Measurements from ENCODE around the gene ZFR2. TPM values are rescaled to one million over a fixed set of nuclear protein-coding genes. Genes with fewer than 3 reads are reported as not detected.
A peak's percentile ranks its signal among the peaks of the same experiment; 100 is the strongest.

Gene ZFR2
- total RNA-seq, 2 donors from 2014 or later = 0.28 to 1.6 TPM

DNA sequence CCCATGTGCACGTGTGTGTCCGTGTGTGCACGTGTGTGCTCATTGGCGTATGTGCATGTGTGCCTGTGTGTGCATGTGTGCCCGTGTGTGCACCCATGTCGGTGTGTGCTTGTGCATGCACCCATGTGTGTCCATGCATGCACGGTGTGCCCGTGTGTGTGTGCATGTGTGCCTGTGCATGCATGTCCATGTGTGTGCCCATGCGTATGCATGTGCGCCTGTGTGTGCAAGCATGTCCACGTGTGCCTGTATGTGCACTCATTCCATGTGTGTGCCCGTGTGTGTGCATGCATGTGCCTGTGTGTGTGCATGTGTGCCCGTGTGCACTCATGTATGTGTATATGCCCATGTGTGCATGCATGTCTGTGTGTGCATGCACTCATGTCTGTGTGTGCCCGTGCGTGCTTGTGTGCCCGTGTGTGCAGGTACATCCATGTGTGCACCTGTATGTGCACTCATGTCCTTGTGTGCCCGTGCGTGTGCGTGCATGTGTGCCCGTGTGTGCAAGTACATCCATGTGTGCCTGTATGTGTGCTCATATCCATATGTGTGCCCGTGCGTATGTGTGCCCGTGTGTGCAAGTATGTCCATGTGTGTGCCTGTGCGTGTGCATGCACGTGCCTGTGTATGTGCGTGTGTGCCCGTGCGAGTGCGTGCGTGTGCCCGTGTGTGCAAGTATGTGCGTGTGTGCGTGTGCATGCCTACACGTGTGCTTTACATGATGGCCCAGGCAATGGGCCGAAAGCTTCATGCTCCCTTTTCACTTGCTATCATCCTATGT lies 61.1 kb downstream of the ZFR2 start:
- Mint-ChIP-seq H3K27me3 (no peaks in the 10 kb centered on the region), H3K4me1 (peaks cover 11% of the 10 kb centered on the region), H3K36me3 (ENCODE audit: low read depth) (peaks cover 6% of the 10 kb centered on the region), H3K27ac (no peak overlapping the region), H3K4me3 (no peak overlapping the region), H3K9me3 (peaks cover 4% of the 10 kb centered on the region)
- no peak for ATAC-seq (replicated peaks)

- H3K27ac Mint-ChIP-seq = no peak overlapping the region
- no peaks in the 10 kb centered on the region for H3K36me3 Mint-ChIP-seq (ENCODE audit: low read depth)
- no peaks in the 10 kb centered on the region for H3K27me3 Mint-ChIP-seq
- H3K4me1 Mint-ChIP-seq = peaks cover 5% of the 10 kb centered on the region
- no peak overlapping the region for H3K4me3 Mint-ChIP-seq
- no peak for ATAC-seq (replicated peaks)
- H3K9me3 Mint-ChIP-seq = peaks cover 4% of the 10 kb centered on the region
Measured at GRCh38 chr19:3807131-3807480, 61.7 kb downstream of the ZFR2 start.

DNA sequence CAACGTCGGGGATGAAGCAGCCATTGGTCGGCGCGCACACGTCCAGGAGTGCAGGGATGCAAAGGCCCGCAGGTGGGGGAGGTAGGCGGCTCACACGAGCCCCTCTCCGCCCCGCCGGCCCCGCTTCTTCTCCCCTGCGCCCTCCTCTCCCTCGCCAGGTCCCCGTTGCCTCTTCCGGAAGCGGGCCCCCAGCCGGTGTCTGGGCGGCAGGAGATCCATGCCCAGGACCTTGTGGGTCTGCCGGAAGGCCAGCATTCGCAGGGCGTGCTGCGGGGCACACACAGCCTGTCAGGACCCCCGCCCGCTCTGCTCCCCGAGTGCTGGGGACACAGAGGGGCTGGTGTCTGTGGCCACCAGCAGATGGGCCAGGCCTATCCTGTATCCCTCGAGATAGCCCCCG lies 63.0 kb downstream of the ZFR2 start:
- Mint-ChIP-seq H3K27ac (no peak overlapping the region), H3K4me3 (no peak overlapping the region), H3K4me1 (peaks cover 5% of the 10 kb centered on the region), H3K36me3 (ENCODE audit: low read depth) (no peaks in the 10 kb centered on the region), H3K9me3 (peaks cover 4% of the 10 kb centered on the region), H3K27me3 (no peaks in the 10 kb centered on the region)
- ATAC-seq (replicated peaks) = no peak

DNA sequence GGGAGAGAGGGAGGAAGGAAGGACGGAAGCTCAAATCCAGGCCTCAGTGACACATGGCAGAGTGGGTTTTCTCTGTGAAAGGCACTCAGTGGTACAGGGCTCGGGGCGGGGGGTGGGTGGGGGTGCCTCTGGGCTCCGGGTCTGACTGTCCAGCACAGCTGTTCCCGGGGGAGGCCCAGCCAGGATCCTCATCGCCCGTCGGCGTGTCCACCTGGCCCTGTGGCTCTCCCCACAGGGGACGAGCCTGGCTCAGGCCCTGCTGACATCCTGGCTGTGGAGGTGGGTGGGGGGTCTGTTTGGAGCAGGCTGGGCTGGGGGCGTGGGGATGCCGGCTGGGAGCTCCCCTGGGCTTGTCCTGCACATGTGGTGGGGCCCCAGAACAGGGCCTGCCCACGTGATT lies 64.4 kb downstream of the ZFR2 start:
- Mint-ChIP-seq H3K4me3 (no peak overlapping the region), H3K27ac (no peak overlapping the region), H3K9me3 (peaks cover 4% of the 10 kb centered on the region), H3K36me3 (ENCODE audit: low read depth) (no peaks in the 10 kb centered on the region), H3K27me3 (no peaks in the 10 kb centered on the region), H3K4me1 (peaks cover 5% of the 10 kb centered on the region)
- ATAC-seq (replicated peaks) = no peak

DNA sequence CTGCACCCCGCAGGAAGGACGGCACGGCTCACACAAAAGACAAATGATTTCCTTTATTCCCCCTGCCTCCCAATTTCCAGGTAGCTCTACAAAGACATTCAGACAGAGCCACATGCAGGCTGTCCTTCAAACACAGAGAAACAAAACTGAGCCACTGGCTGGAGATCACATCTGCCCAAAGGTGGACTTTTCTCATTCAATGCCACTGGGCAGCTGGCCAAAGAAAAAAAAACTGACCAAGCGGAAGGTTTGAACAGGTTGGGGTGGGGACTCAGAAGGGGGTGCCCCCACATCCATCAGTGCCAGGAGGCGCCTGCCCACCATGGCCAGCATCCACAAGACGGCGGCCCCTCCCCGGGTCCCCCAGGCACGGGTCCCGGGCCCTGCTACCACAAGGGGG lies 64.9 kb downstream of the ZFR2 start:
- Mint-ChIP-seq H3K27me3 (no peaks in the 10 kb centered on the region), H3K9me3 (peaks cover 4% of the 10 kb centered on the region), H3K4me1 (peaks cover 9% of the 10 kb centered on the region), H3K27ac (no peak overlapping the region), H3K36me3 (ENCODE audit: low read depth) (no peaks in the 10 kb centered on the region), H3K4me3 (no peak overlapping the region)
- no peak for ATAC-seq (replicated peaks)

- no peak overlapping the region for H3K4me3 Mint-ChIP-seq
- H3K9me3 Mint-ChIP-seq = peaks cover 3% of the 10 kb centered on the region
- no peak overlapping the region for H3K27ac Mint-ChIP-seq
- no peak for ATAC-seq (replicated peaks)
- no peaks in the 10 kb centered on the region for H3K27me3 Mint-ChIP-seq
- peaks cover 9% of the 10 kb centered on the region for H3K4me1 Mint-ChIP-seq
- H3K36me3 Mint-ChIP-seq (ENCODE audit: low read depth) = no peaks in the 10 kb centered on the region
Measured at GRCh38 chr19:3803114-3803888, 65.5 kb downstream of the ZFR2 start.

DNA sequence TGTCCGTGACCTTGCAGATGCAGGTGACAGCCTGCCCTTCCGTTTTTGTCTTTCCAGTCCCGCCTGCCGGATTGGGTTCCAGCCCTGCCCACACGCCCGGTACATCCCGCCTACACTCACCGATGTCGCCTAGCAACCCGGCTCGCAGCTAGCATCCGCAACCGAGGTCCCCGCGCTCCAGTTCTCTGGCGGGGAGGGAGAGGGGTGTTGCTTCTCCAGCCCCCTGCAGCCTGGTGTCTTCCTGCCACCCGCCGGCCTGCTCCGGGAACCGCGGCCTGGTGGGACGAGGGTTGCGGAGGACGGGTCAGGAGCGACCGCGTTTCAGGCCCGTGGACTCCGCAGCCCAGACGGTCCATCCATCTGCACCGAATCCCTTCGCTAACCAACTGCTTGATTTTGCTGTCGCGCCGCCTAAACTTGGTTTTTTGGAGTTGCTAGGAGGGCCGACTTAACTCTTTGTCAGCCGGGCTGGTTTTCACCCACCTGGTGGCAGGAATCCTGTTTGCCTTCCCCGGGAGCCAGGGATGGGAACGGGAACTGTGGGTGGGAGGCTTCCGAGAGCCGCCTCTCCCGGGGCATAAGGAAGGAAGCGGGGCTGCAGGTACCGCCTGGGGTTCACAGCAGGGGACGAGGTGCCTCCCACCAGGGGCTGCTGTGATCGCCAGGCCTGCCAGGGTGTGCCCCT lies 67.3 kb downstream of the ZFR2 start:
- Mint-ChIP-seq H3K4me3 (peak overlapping the region; percentile 50), H3K36me3 (ENCODE audit: low read depth) (no peaks in the 10 kb centered on the region), H3K27me3 (no peaks in the 10 kb centered on the region), H3K27ac (no peak overlapping the region), H3K9me3 (peaks cover 5% of the 10 kb centered on the region), H3K4me1 (peaks cover 14% of the 10 kb centered on the region)
- peak; percentile 57 for ATAC-seq (replicated peaks)

DNA sequence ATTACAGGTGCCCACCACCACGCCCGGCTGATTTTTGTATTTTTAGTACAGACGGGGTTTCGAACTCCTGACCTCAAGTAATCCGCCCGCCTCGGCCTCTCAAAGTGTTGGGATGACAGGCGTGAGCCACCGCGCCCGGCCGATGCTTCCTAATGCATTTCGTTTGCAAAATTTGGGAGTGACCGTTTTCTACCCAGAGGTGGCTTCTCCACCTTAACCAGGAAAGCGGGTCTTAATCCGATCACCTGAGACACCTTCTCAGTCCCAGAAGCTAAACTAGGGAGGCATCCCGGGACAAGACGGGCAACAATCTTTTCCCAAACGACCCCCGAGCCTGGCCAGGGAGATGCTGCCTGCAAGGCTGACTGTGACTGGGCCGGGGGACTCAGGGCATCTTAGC lies 67.8 kb downstream of the ZFR2 start:
- Mint-ChIP-seq H3K4me3 (peak overlapping the region; percentile 50), H3K27me3 (no peaks in the 10 kb centered on the region), H3K36me3 (ENCODE audit: low read depth) (no peaks in the 10 kb centered on the region), H3K4me1 (peaks cover 14% of the 10 kb centered on the region), H3K9me3 (peaks cover 7% of the 10 kb centered on the region), H3K27ac (no peak overlapping the region)
- ATAC-seq (replicated peaks) = no peak

DNA sequence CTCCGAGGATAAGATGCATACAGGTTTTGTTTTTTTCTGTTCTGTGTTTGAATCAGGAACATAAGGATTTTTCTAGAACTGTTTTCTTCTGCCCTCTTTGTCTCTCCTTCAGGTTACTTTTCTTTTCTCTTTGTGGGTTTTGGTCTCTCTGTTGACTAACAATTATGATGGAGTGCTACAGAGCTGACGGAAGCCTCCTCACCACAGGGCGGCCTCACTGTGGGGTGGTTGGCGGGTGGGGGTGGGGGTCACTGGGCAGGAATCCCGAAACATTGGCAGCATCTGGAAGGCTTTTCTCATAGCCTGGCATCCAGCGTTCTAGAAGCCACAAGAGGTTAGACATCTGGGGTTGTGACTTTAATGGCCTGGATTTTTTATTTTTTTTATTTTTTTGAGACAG lies 70.7 kb downstream of the ZFR2 start:
- Mint-ChIP-seq H3K4me3 (peak overlapping the region; percentile 44), H3K9me3 (peaks cover 7% of the 10 kb centered on the region), H3K27ac (peak overlapping the region; percentile 43), H3K27me3 (no peaks in the 10 kb centered on the region), H3K4me1 (peaks cover 14% of the 10 kb centered on the region), H3K36me3 (ENCODE audit: low read depth) (no peaks in the 10 kb centered on the region)
- ATAC-seq (replicated peaks) = peak; percentile 88

- H3K9me3 Mint-ChIP-seq = peaks cover 7% of the 10 kb centered on the region
- H3K27me3 Mint-ChIP-seq = no peaks in the 10 kb centered on the region
- no peak overlapping the region for H3K4me3 Mint-ChIP-seq
- no peak for ATAC-seq (replicated peaks)
- no peaks in the 10 kb centered on the region for H3K36me3 Mint-ChIP-seq (ENCODE audit: low read depth)
- H3K27ac Mint-ChIP-seq = no peak overlapping the region
- peaks cover 14% of the 10 kb centered on the region for H3K4me1 Mint-ChIP-seq
Measured at GRCh38 chr19:3796358-3796757, 72.5 kb downstream of the ZFR2 start.

DNA sequence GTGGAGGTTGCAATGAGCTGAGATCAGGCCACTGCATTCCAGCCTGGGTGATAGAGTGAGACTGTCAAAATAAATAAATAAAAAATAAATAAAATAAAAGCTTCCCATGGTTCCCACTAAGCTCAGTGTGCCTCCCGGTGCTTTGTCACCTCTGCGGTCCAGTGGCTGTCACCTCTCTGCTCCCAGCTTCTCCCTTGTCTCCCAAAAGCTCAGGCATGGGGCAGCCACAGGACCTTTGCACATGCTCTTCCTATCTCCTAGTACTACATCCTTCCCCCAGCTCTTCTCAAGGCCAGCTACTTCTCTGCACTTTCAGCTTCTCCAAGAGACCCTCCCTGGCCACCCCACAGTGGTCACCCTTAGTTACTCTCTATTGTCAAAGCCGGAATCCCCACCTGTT lies 75.0 kb downstream of the ZFR2 start:
- Mint-ChIP-seq H3K27ac (no peak overlapping the region), H3K36me3 (ENCODE audit: low read depth) (no peaks in the 10 kb centered on the region), H3K4me1 (peaks cover 10% of the 10 kb centered on the region), H3K4me3 (no peak overlapping the region), H3K27me3 (no peaks in the 10 kb centered on the region), H3K9me3 (peaks cover 7% of the 10 kb centered on the region)
- no peak for ATAC-seq (replicated peaks)

DNA sequence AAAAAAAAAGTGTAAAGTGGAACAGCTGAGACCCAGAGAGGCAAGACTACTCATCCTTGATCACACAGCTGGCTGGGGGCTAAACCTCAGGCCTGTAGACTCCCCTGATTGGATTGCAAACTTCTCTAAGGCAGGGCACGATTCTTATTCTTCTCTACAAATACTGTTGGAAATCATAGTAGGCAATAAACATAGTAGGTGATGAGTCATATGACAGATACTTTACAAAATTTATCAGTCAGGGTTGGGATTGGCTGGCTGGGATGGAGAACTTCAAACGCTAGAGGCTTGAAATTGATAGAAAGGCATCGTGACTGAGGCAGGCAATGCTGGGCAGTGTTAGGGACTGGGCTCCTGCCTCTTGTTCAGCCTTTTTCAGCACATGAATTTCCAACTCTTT lies 76.7 kb downstream of the ZFR2 start:
- H3K36me3 Mint-ChIP-seq (ENCODE audit: low read depth) = no peaks in the 10 kb centered on the region
- no peaks in the 10 kb centered on the region for H3K27me3 Mint-ChIP-seq
- peaks cover 7% of the 10 kb centered on the region for H3K9me3 Mint-ChIP-seq
- ATAC-seq (replicated peaks) = no peak
- H3K4me1 Mint-ChIP-seq = peaks cover 5% of the 10 kb centered on the region
- no peak overlapping the region for H3K27ac Mint-ChIP-seq
- no peak overlapping the region for H3K4me3 Mint-ChIP-seq

GRCh38 chr19:3790941-3791340 lies 77.9 kb downstream of the ZFR2 start:
- no peak overlapping the region for H3K4me3 Mint-ChIP-seq
- no peaks in the 10 kb centered on the region for H3K4me1 Mint-ChIP-seq
- H3K27ac Mint-ChIP-seq = no peak overlapping the region
- H3K36me3 Mint-ChIP-seq (ENCODE audit: low read depth) = no peaks in the 10 kb centered on the region
- H3K9me3 Mint-ChIP-seq = no peaks in the 10 kb centered on the region
- no peaks in the 10 kb centered on the region for H3K27me3 Mint-ChIP-seq
- no peak for ATAC-seq (replicated peaks)

DNA sequence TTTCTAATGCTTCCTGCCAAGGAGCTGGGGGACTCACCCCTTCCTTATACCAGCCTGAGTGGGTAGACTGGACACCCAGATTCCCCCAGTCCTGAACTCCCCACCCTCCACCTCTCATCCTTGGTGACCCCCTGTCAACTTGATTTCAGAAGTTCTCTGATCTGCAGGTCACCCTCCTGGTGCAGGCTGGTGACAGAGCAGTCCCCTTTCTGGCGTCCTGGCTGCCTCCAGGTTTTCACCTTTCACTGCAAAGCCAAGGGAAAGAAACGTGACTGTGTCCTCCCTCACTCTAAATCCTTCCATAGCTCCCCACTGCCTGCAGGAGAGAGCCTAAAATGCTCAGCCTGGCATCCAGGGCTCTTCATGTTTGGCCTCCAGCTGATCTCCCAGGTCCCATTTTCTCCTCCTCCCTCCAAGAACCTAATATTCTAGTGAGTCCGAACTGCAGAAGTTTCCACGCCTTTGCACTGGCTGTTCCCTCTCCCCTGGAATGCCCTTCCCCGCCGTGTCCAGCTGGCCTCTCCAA lies 78.6 kb downstream of the ZFR2 start:
- Mint-ChIP-seq H3K36me3 (ENCODE audit: low read depth) (no peaks in the 10 kb centered on the region), H3K27ac (no peak overlapping the region), H3K27me3 (no peaks in the 10 kb centered on the region), H3K4me1 (no peaks in the 10 kb centered on the region), H3K4me3 (no peak overlapping the region), H3K9me3 (no peaks in the 10 kb centered on the region)
- no peak for ATAC-seq (replicated peaks)
